Panc1 (cell line): Measurements from ENCODE around the gene CRTAC1. TPM values are rescaled to one million over a fixed set of nuclear protein-coding genes. Genes with fewer than 3 reads are reported as not detected.

ENCODE experiments used
- ATAC-seq: fragments of 200-7000 bp; cut with Tn5 transposase; 2 replicates; pipeline ENCODE4 v1.9.1; 2020; ENCODE audit warnings: mild to moderate bottlenecking, moderate library complexity
- BruUV-seq: library from RNA; stranded (reverse); fragments of 400-500 nt; replicated peaks from 2 replicates; lab custom pipeline; 2021; lab: Mats Ljungman, UMichigan
- CTCF ChIA-PET: fragments of 300-600 bp; sonication (Branson Sonifier 250); formaldehyde crosslinking; loops from one replicate; lab custom pipeline; 2022; ENCODE audit warnings: antibody characterized with exemption; lab: Charles Lee
- POLR2A ChIA-PET: fragments of 300-600 bp; sonication (Branson Sonifier 250); formaldehyde crosslinking; loops from one replicate; lab custom pipeline; 2022; ENCODE audit warnings: antibody characterized with exemption; lab: Charles Lee
- DNase-seq: peaks from one replicate; pipeline ENCODE4 v3.0.0-alpha.2; 2010; ENCODE audit warnings: low read depth, low spot score
- H3K27ac ChIP-seq: 2 replicates; pipeline ENCODE4 v1.5.1; 2011; ENCODE audit warnings: mild to moderate bottlenecking, low read length, inconsistent platforms
- H3K27me3 ChIP-seq: fragments of 200-500 bp; sonication (Bioruptor generic); 2 replicates; pipeline ENCODE4 v1.6.0; 2014; ENCODE audit warnings: low read length, inconsistent platforms; ENCODE audit not compliant: control insufficient read depth, insufficient read depth
- H3K36me3 ChIP-seq: fragments of 200-500 bp; sonication (Bioruptor generic); 2 replicates; pipeline ENCODE4 v1.5.1; 2014; ENCODE audit warnings: inconsistent platforms, mild to moderate bottlenecking, low read length, moderate library complexity; ENCODE audit not compliant: control insufficient read depth, insufficient read depth
- H3K4me1 ChIP-seq: 2 replicates; pipeline ENCODE4 v1.5.1; 2011; ENCODE audit warnings: inconsistent platforms, mild to moderate bottlenecking, low read length, moderate library complexity; ENCODE audit not compliant: control insufficient read depth, insufficient read depth
- H3K4me3 ChIP-seq, 2 experiments: 2 replicates each; pipeline ENCODE4 v1.5.1; 2011 to 2012; ENCODE audit warnings: low read depth in 2 of 2, low read length in 2 of 2, mild to moderate bottlenecking in 2 of 2, inconsistent platforms in 1 of 2, moderate library complexity in 1 of 2
- H3K9me3 ChIP-seq: fragments of 200-500 bp; sonication (Bioruptor generic); 2 replicates; pipeline ENCODE4 v1.5.1; 2014; ENCODE audit warnings: low read depth, mild to moderate bottlenecking, inconsistent platforms, low read length, moderate library complexity; ENCODE audit not compliant: control insufficient read depth, insufficient read depth
- POLR2AphosphoS5 ChIP-seq: IDR thresholded peaks from 2 replicates; pipeline ENCODE4 v1.6.1; 2012; ENCODE audit warnings: mild to moderate bottlenecking, low read depth, low read length, moderate library complexity
- SIN3A ChIP-seq: IDR thresholded peaks from 2 replicates; pipeline ENCODE4 v1.6.1; 2012; ENCODE audit warnings: low read depth, mild to moderate bottlenecking, low read length, moderate library complexity, borderline replicate concordance; ENCODE audit not compliant: insufficient read depth
- TCF7L2 ChIP-seq: IDR thresholded peaks from 2 replicates; pipeline ENCODE4 v1.6.1; 2011; ENCODE audit warnings: mild to moderate bottlenecking, low read depth, low read length, inconsistent platforms
- in situ Hi-C: cut with HindIII; loops from 2 replicates; pipeline ENCODE4 v1.10.0; 2016; ENCODE audit warnings: low sequenced_read_pairs, low pct_unique_long_range_greater_than_20kb
- intact Hi-C: fragments of 100-400 bp; cut with micrococcal nuclease; formaldehyde crosslinking; loops from one replicate; pipeline ENCODE4 v1.10.0; 2022; ENCODE audit not compliant: unreplicated experiment
- total RNA-seq: library from RNA; stranded (reverse); gene quantifications from one replicate; pipeline ENCODE4 v1.2.1, GENCODE V29; 2021; ENCODE audit not compliant: unreplicated experiment
- TF ChIP-seq, protein P1 (sequence below): fragments of 450-650 bp; IDR thresholded peaks from 2 replicates; pipeline ENCODE4 v1.5.1; 2017; ENCODE audit warnings: mild to moderate bottlenecking
- TF ChIP-seq, protein P2 (sequence below), 2 experiments: IDR thresholded peaks; 2 replicates each; pipeline ENCODE4 v1.6.1; 2011 to 2012; ENCODE audit warnings: low read depth in 2 of 2, control low read depth in 1 of 2, low read length in 1 of 2, mild to moderate bottlenecking in 1 of 2, moderate library complexity in 1 of 2; ENCODE audit not compliant: insufficient read depth in 1 of 2

The CRTAC1 gene
- total RNA-seq, 1 experiment from 2014 or later: 0.23 TPM

DNA sequence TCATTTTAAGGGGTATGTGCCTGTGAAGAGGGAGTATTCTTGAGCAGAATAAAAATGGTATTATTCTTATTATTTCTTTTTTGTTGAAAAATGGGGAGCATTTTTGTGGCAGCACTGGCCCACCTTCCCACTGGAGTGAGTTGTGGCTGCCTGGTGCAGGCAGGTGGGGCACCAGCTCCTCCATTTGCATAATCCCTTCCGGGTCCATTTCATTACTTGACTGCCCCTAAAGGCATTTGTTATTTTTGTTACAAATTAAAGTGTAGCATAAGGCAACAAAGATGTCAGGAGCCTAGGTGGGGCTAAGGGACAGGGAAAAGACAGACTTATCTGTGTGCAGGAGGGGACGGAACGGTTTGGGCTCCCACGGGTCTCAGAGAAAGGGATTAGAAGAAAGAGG lies 154.0 kb downstream of the CRTAC1 start:
- DNase-seq: no peak
- POLR2A ChIA-PET: interaction anchor here (0.6 kb wide), 1 partner anchor 78 kb away, joined by 7 read pairs; no protein-coding TSS in a partner anchor
- ATAC-seq: no peak
- in situ Hi-C loops: no loop called here
- intact Hi-C loops: no loop called here
- CTCF ChIA-PET: interaction anchor here (0.6 to 0.7 kb wide), 2 partner anchors 80 to 85 kb away, joined by 3 to 5 read pairs; no protein-coding TSS in a partner anchor
- Histone ChIP-seq H3K36me3 (no peaks in the 10 kb centered on the region), H3K27me3 (no peaks in the 10 kb centered on the region; the same call in 1 of the 2 replicates), H3K4me1 (no peaks in the 10 kb centered on the region; the same call in 1 of the 2 replicates), H3K27ac (no peak overlapping the region), H3K9me3 (no peaks in the 10 kb centered on the region), H3K4me3 (no peak overlapping the region)
- no TSS peak for BruUV-seq
- TF ChIP-seq POLR2AphosphoS5 (no peak), SIN3A (no peak), TCF7L2 (no peak)
- TF ChIP-seq, protein P1, sequence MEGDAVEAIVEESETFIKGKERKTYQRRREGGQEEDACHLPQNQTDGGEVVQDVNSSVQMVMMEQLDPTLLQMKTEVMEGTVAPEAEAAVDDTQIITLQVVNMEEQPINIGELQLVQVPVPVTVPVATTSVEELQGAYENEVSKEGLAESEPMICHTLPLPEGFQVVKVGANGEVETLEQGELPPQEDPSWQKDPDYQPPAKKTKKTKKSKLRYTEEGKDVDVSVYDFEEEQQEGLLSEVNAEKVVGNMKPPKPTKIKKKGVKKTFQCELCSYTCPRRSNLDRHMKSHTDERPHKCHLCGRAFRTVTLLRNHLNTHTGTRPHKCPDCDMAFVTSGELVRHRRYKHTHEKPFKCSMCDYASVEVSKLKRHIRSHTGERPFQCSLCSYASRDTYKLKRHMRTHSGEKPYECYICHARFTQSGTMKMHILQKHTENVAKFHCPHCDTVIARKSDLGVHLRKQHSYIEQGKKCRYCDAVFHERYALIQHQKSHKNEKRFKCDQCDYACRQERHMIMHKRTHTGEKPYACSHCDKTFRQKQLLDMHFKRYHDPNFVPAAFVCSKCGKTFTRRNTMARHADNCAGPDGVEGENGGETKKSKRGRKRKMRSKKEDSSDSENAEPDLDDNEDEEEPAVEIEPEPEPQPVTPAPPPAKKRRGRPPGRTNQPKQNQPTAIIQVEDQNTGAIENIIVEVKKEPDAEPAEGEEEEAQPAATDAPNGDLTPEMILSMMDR: no peak
- TF ChIP-seq, protein P2, sequence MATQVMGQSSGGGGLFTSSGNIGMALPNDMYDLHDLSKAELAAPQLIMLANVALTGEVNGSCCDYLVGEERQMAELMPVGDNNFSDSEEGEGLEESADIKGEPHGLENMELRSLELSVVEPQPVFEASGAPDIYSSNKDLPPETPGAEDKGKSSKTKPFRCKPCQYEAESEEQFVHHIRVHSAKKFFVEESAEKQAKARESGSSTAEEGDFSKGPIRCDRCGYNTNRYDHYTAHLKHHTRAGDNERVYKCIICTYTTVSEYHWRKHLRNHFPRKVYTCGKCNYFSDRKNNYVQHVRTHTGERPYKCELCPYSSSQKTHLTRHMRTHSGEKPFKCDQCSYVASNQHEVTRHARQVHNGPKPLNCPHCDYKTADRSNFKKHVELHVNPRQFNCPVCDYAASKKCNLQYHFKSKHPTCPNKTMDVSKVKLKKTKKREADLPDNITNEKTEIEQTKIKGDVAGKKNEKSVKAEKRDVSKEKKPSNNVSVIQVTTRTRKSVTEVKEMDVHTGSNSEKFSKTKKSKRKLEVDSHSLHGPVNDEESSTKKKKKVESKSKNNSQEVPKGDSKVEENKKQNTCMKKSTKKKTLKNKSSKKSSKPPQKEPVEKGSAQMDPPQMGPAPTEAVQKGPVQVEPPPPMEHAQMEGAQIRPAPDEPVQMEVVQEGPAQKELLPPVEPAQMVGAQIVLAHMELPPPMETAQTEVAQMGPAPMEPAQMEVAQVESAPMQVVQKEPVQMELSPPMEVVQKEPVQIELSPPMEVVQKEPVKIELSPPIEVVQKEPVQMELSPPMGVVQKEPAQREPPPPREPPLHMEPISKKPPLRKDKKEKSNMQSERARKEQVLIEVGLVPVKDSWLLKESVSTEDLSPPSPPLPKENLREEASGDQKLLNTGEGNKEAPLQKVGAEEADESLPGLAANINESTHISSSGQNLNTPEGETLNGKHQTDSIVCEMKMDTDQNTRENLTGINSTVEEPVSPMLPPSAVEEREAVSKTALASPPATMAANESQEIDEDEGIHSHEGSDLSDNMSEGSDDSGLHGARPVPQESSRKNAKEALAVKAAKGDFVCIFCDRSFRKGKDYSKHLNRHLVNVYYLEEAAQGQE (IDR thresholded peaks at IDR 0.05; ENCODE audit: insufficient read depth in 1 of 2, low read depth in 2 of 2, low read length in 1 of 2): no peak

DNA sequence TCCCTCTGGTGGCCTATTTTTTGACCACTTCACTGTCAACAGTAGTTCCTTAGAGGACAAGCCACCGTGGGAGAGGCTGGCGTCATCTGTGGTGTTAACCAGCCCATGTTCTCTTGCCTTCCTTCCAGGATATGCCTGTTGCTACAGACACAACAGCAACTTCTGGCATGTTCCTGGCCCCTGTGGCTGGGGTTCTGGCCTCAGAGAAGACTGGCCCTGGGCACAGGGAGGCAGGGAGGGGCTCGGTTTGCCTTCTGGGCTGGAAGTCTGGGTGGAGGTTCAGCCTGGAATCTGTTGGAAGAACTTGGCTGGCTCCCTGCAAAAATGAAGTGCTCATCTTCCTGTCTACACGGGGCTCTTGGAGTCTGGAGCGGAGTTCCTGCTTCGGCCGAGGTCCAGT lies 155.0 kb downstream of the CRTAC1 start:
- intact Hi-C loops (no loop called here), in situ Hi-C loops (no loop called here)
- no peak overlapping the region for H3K27ac ChIP-seq
- no TSS peak for BruUV-seq
- H3K4me1 ChIP-seq: no peaks in the 10 kb centered on the region; the same call in 1 of the 2 replicates
- CTCF ChIA-PET: no interaction called here
- no peak overlapping the region for H3K4me3 ChIP-seq
- TF ChIP-seq SIN3A: no peak
- TF ChIP-seq TCF7L2: no peak
- TF ChIP-seq POLR2AphosphoS5: no peak
- TF ChIP-seq, protein P2 (IDR thresholded peaks at IDR 0.05; ENCODE audit: insufficient read depth in 1 of 2, low read depth in 2 of 2, low read length in 1 of 2): no peak
- TF ChIP-seq, protein P1: no peak
- POLR2A ChIA-PET: no interaction called here
- DNase-seq: no peak
- H3K9me3 ChIP-seq: no peaks in the 10 kb centered on the region
- ATAC-seq: no peak
- no peaks in the 10 kb centered on the region for H3K36me3 ChIP-seq
- no peaks in the 10 kb centered on the region; the same call in 1 of the 2 replicates for H3K27me3 ChIP-seq
